Parathyroid adenoma (tissue), 2 donors: ENCODE data around the gene KLLN.

Experiments used
- H2AFZ ChIP-seq: fragments of 300-600 bp; sonication (generic); one replicate; pipeline ENCODE4 v1.7.0; 2017; ENCODE audit warnings: antibody characterized with exemption, mild to moderate bottlenecking
- H3K27ac ChIP-seq: fragments of 300-600 bp; sonication (generic); one replicate; pipeline ENCODE4 v1.7.0; 2017
- H3K27me3 ChIP-seq: fragments of 300-600 bp; sonication (generic); one replicate; pipeline ENCODE4 v1.7.0; 2017; ENCODE audit warnings: low read length; ENCODE audit not compliant: control insufficient read depth, insufficient read depth
- H3K36me3 ChIP-seq: fragments of 300-600 bp; sonication (generic); one replicate; pipeline ENCODE4 v1.7.0; 2017; ENCODE audit warnings: low read length; ENCODE audit not compliant: control insufficient read depth, insufficient read depth
- H3K4me1 ChIP-seq: fragments of 300-600 bp; sonication (generic); one replicate; pipeline ENCODE4 v1.7.0; 2017; ENCODE audit warnings: control low read depth
- H3K4me2 ChIP-seq: fragments of 300-600 bp; sonication (generic); one replicate; pipeline ENCODE4 v1.7.0; 2017; ENCODE audit warnings: low read length
- H3K4me3 ChIP-seq: fragments of 300-600 bp; sonication (generic); one replicate; pipeline ENCODE4 v1.7.0; 2017; ENCODE audit warnings: low read depth, low read length
- H3K79me2 ChIP-seq: fragments of 300-600 bp; sonication (generic); one replicate; pipeline ENCODE4 v1.7.0; 2017; ENCODE audit warnings: control low read depth
- H3K9ac ChIP-seq: fragments of 300-600 bp; sonication (generic); one replicate; pipeline ENCODE4 v1.7.0; 2017; ENCODE audit warnings: mild to moderate bottlenecking
- H3K9me3 ChIP-seq: fragments of 300-600 bp; sonication (generic); one replicate; pipeline ENCODE4 v1.7.0; 2017; ENCODE audit warnings: low read length; ENCODE audit not compliant: control insufficient read depth
- TF ChIP-seq, protein P1 (sequence below): fragments of 300-600 bp; sonication (generic); IDR thresholded peaks from one replicate; pipeline ENCODE4 v1.7.0; 2017; ENCODE audit warnings: antibody characterized with exemption, mild to moderate bottlenecking
- donor health status: primary hyperparathyroidism.

KLLN gene

GRCh38 chr10:87819289-87819585 lies 44.1 kb downstream of the KLLN start:
- no peak overlapping the region for H3K27ac ChIP-seq
- H3K9ac ChIP-seq: no peak overlapping the region
- peaks cover 28% of the 10 kb centered on the region for H3K79me2 ChIP-seq
- peaks cover 10% of the 10 kb centered on the region for H3K4me1 ChIP-seq
- H3K4me3 ChIP-seq: no peak overlapping the region
- no peaks in the 10 kb centered on the region for H3K9me3 ChIP-seq
- H3K4me2 ChIP-seq: no peak overlapping the region
- H3K27me3 ChIP-seq: no peaks in the 10 kb centered on the region
- TF ChIP-seq, protein P1, sequence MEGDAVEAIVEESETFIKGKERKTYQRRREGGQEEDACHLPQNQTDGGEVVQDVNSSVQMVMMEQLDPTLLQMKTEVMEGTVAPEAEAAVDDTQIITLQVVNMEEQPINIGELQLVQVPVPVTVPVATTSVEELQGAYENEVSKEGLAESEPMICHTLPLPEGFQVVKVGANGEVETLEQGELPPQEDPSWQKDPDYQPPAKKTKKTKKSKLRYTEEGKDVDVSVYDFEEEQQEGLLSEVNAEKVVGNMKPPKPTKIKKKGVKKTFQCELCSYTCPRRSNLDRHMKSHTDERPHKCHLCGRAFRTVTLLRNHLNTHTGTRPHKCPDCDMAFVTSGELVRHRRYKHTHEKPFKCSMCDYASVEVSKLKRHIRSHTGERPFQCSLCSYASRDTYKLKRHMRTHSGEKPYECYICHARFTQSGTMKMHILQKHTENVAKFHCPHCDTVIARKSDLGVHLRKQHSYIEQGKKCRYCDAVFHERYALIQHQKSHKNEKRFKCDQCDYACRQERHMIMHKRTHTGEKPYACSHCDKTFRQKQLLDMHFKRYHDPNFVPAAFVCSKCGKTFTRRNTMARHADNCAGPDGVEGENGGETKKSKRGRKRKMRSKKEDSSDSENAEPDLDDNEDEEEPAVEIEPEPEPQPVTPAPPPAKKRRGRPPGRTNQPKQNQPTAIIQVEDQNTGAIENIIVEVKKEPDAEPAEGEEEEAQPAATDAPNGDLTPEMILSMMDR: no peak
- H2AFZ ChIP-seq: no peak overlapping the region
- no peaks in the 10 kb centered on the region for H3K36me3 ChIP-seq

DNA sequence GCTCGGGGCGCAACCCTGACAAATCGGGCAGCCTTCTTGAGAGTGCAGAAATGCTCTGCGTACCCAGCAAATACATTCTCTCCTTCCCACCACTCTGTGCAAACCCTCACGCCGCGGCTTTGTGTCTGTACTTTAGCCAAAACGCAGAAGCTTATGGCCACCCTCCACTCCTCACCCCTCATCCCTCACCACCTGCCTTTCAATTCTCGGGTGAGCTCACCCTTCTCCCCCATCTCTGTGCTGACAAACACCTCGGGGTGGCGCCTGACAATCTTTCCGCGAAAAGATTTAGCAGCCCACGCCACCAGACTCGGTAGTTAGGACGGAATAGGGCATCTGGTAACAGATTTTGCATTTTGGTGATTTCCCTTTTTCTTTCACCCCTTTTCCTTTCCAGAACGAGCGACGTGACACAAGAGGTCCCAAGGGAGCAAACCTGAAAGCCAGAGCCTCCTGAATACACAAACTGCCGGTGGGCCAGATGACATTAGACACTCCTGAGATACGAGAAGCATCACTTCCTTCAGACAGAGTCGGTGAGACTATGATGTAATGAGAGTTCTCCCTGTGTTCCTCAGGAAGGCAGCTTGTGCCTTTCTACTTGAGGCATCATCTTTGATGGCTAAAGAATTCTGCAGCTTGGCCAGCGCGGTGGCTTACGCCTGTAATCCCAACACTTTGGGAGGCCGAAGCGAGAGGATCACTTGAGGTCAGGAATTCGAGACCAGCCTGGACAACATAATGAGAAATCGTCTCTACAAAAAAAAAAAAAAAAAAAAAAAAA lies 44.6 kb downstream of the KLLN start:
- Histone ChIP-seq H3K4me2 (peak overlapping the region; percentile 96), H3K27me3 (no peaks in the 10 kb centered on the region), H3K4me1 (peaks cover 10% of the 10 kb centered on the region), H3K9ac (peak overlapping the region; percentile 37), H3K36me3 (no peaks in the 10 kb centered on the region), H2AFZ (peak overlapping the region; percentile 94), H3K79me2 (peaks cover 28% of the 10 kb centered on the region), H3K4me3 (peak overlapping the region; percentile 89), H3K9me3 (no peaks in the 10 kb centered on the region), H3K27ac (peak overlapping the region; percentile 92)
- TF ChIP-seq, protein P1: no peak

- Histone ChIP-seq H3K4me3 (peak within 1 kb of the TSS; percentile 89), H3K79me2 (peaks cover 28% of the 10 kb centered on the region), H2AFZ (peak within 1 kb of the TSS; percentile 94), H3K4me1 (peaks cover 10% of the 10 kb centered on the region), H3K9ac (peak within 1 kb of the TSS; percentile 82), H3K36me3 (no peaks in the 10 kb centered on the region), H3K4me2 (peak within 1 kb of the TSS; percentile 96), H3K27me3 (no peaks in the 10 kb centered on the region), H3K9me3 (no peaks in the 10 kb centered on the region), H3K27ac (peak within 1 kb of the TSS; percentile 92)
- TF ChIP-seq, protein P1: peak; percentile 26
Observed at GRCh38 chr10:87817609-87818504, 45.5 kb downstream of the KLLN start, which contains the start of gene ATAD1. ATAD1 (minus strand) TSS chr10:87818226; CDS start chr10:87814599, 3,627 bp downstream.

DNA sequence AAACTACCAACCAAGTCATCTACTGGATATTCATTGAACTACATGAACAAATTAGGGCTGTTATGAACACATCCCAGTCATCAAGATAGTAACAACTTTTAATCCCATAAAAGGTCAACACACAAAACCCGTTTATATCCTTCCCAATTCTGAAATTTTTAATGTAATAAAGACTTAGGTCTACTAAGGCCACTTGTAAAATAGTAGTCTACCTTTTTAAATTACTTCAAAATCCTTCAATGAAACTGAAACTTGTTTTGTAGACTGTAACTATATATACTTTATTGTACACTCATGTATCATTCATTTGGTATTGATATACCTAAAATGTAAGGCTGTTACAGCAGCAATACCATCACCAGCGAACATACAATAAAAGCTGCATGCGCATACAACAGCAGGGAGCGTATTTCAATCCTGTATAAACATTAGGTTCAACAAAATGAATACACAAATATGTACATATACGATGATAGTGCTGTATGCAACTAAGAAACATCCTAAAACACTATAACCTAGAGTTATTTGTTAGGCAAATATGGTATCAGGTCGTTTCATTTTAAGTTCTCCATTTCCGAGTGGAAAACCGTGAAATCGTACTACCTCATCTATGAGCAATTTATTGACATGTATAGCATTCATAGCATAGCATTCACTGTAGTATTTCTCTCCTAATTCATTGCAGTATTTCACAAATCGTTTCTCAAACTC lies 46.3 kb downstream of the KLLN start:
- Histone ChIP-seq H3K27ac (peak overlapping the region; percentile 92), H3K36me3 (no peaks in the 10 kb centered on the region), H3K9ac (peak overlapping the region; percentile 82), H3K79me2 (peaks cover 31% of the 10 kb centered on the region), H2AFZ (peak overlapping the region; percentile 94), H3K4me2 (peak overlapping the region; percentile 96), H3K9me3 (no peaks in the 10 kb centered on the region), H3K4me1 (peaks cover 10% of the 10 kb centered on the region), H3K4me3 (peak overlapping the region; percentile 89), H3K27me3 (no peaks in the 10 kb centered on the region)
- TF ChIP-seq, protein P1: no peak
